Neural cell (in vitro differentiated cells): ENCODE results near the gene USP32. TPM values are rescaled to one million over a fixed set of nuclear protein-coding genes. Genes with fewer than 3 reads are reported as not detected.

Source experiments
- H2AFZ ChIP-seq: fragments of 200-600, 300-800 bp; sonication (generic), shearing (Covaris generic); 2 replicates; pipeline ENCODE4 v1.6.0; 2014; ENCODE audit warnings: low read depth, mild to moderate bottlenecking, antibody characterized with exemption, low read length, moderate library complexity
- H3F3A ChIP-seq: fragments of 200-600 bp; shearing (Covaris generic); 2 replicates; pipeline ENCODE4 v1.6.1; 2016; ENCODE audit warnings: mild to moderate bottlenecking, moderate library complexity, mixed read lengths, antibody characterized with exemption, low read length; ENCODE audit not compliant: insufficient read depth, poor library complexity, severe bottlenecking
- H3K27ac ChIP-seq: fragments of 200-600, 300-800 bp; sonication (generic), shearing (Covaris generic); 2 replicates; pipeline ENCODE4 v1.5.1; 2014; ENCODE audit warnings: mild to moderate bottlenecking, low read length, moderate library complexity
- H3K27me3 ChIP-seq: fragments of 300-800, 200-600 bp; sonication (generic), shearing (Covaris generic); 2 replicates; pipeline ENCODE4 v1.6.0; 2014; ENCODE audit warnings: mild to moderate bottlenecking, low read depth, low read length, moderate library complexity; ENCODE audit not compliant: insufficient read depth
- H3K36me3 ChIP-seq: fragments of 300-800, 200-600 bp; sonication (generic), shearing (Covaris generic); 2 replicates; pipeline ENCODE4 v1.5.1; 2014; ENCODE audit warnings: mild to moderate bottlenecking, antibody characterized with exemption, low read length, moderate library complexity; ENCODE audit not compliant: insufficient read depth
- H3K4me2 ChIP-seq: fragments of 300-800, 200-600 bp; sonication (generic), shearing (Covaris generic); 2 replicates; pipeline ENCODE4 v1.6.0; 2014; ENCODE audit warnings: mild to moderate bottlenecking, low read length
- H3K4me3 ChIP-seq: fragments of 300-800, 200-600 bp; sonication (generic), shearing (Covaris generic); 2 replicates; pipeline ENCODE4 v1.5.1; 2014; ENCODE audit warnings: mild to moderate bottlenecking, low read length, moderate library complexity
- H3K79me2 ChIP-seq: fragments of 200-600 bp; shearing (Covaris generic); replicated peaks from 2 replicates; pipeline ENCODE4 v1.6.0; 2014; ENCODE audit warnings: mild to moderate bottlenecking, low read length, moderate library complexity; ENCODE audit not compliant: insufficient read depth
- H3K9ac ChIP-seq: fragments of 300-800, 200-600 bp; sonication (generic), shearing (Covaris generic); 2 replicates; pipeline ENCODE4 v1.6.1; 2016; ENCODE audit warnings: mild to moderate bottlenecking, low read length, mixed read lengths
- H3K9me2 ChIP-seq: fragments of 200-600 bp; shearing (Covaris generic); 2 replicates; pipeline ENCODE4 v1.6.1; 2016; ENCODE audit warnings: mild to moderate bottlenecking, low read length, mixed read lengths; ENCODE audit not compliant: insufficient read depth
- H3K9me3 ChIP-seq: fragments of 200-600, 300-800 bp; sonication (generic), shearing (Covaris generic); 2 replicates; pipeline ENCODE4 v1.6.1; 2016; ENCODE audit warnings: mild to moderate bottlenecking, mixed run types, low read length, moderate library complexity, mixed read lengths
- H4K20me1 ChIP-seq: fragments of 200-600 bp; shearing (Covaris generic); 2 replicates; pipeline ENCODE4 v1.6.1; 2016; ENCODE audit warnings: mild to moderate bottlenecking, mixed run types; ENCODE audit not compliant: insufficient read depth
- CTCF ChIP-seq: fragments of 450-650 bp; IDR thresholded peaks from 2 replicates; pipeline ENCODE4 v1.5.1; 2014; ENCODE audit warnings: antibody characterized with exemption, mild to moderate bottlenecking, moderate library complexity; ENCODE audit not compliant: poor library complexity, severe bottlenecking
- EP300 ChIP-seq: fragments of 450-650 bp; conservative IDR thresholded peaks from 2 replicates; pipeline ENCODE4 v1.6.1; 2014; ENCODE audit warnings: antibody characterized with exemption, mild to moderate bottlenecking, moderate library complexity; ENCODE audit not compliant: poor library complexity, severe bottlenecking
- EZH2 ChIP-seq: fragments of 200-600, 300-800 bp; shearing (Covaris generic), sonication (generic); IDR thresholded peaks from 2 replicates; pipeline ENCODE4 v1.6.1; 2014; ENCODE audit warnings: antibody characterized with exemption, low read length, borderline replicate concordance, mild to moderate bottlenecking; ENCODE audit not compliant: insufficient read depth, poor library complexity, severe bottlenecking
- MXI1 ChIP-seq: fragments of 450-650 bp; conservative IDR thresholded peaks from 2 replicates; pipeline ENCODE4 v1.6.1; 2014; ENCODE audit warnings: antibody characterized with exemption, mild to moderate bottlenecking; ENCODE audit not compliant: poor library complexity, severe bottlenecking
- POLR2AphosphoS5 ChIP-seq: IDR thresholded peaks from 2 replicates; pipeline ENCODE4 v1.6.1; 2012
- REST ChIP-seq: IDR thresholded peaks from 2 replicates; pipeline ENCODE4 v1.6.1; 2012; ENCODE audit warnings: borderline replicate concordance
- SMC3 ChIP-seq: fragments of 450-650 bp; conservative IDR thresholded peaks from 2 replicates; pipeline ENCODE4 v1.6.1; 2014; ENCODE audit warnings: antibody characterized with exemption, mild to moderate bottlenecking, moderate library complexity; ENCODE audit not compliant: poor library complexity
- TAF1 ChIP-seq: IDR thresholded peaks from 2 replicates; pipeline ENCODE4 v1.6.1; 2012; ENCODE audit warnings: low read depth
- polyA plus RNA-seq: library from polyadenylated mRNA; depleted of rRNA; stranded (reverse); fragments of >200 nt; gene quantifications from 2 replicates; pipeline ENCODE4 v1.2.3, GENCODE V29; 2014

The USP32 gene
- polyA plus RNA-seq, 1 donor from 2014 or later = 25.7 TPM

- Histone ChIP-seq H3F3A (no peaks in the 10 kb centered on the region), H3K4me3 (no peak overlapping the region), H3K79me2 (no peaks in the 10 kb centered on the region), H2AFZ (no peak overlapping the region), H3K36me3 (no peaks in the 10 kb centered on the region), H3K9ac (no peak overlapping the region), H3K9me3 (no peaks in the 10 kb centered on the region), H3K9me2 (no peaks in the 10 kb centered on the region), H3K27me3 (peaks cover 35% of the 10 kb centered on the region), H3K4me2 (no peak overlapping the region), H4K20me1 (no peaks in the 10 kb centered on the region), H3K27ac (no peak overlapping the region)
- TF ChIP-seq SMC3 = no peak
- TF ChIP-seq TAF1 = no peak
- no peak for TF ChIP-seq EZH2
- TF ChIP-seq POLR2AphosphoS5 = no peak
- no peak for TF ChIP-seq MXI1
These were observed 240.6 kb downstream of the USP32 start for GRCh38 chr17:60151355-60151754.

GRCh38 chr17:60149691-60150582 lies 242.0 kb downstream of the USP32 start, which contains the start of gene CA4:
TSS of gene CA4 (plus strand) at chr17:60149973. CDS start at chr17:60150035, 62 bp downstream.
- Histone ChIP-seq H3K4me2 (no peak within 1 kb of the TSS), H3K9me3 (no peaks in the 10 kb centered on the region), H3K4me3 (peak within 1 kb of the TSS; percentile 53), H3K9ac (no peak within 1 kb of the TSS), H4K20me1 (no peaks in the 10 kb centered on the region), H3K79me2 (no peaks in the 10 kb centered on the region), H3K9me2 (no peaks in the 10 kb centered on the region), H3K27me3 (peaks cover 35% of the 10 kb centered on the region), H3K27ac (no peak within 1 kb of the TSS), H3F3A (no peaks in the 10 kb centered on the region), H2AFZ (no peak within 1 kb of the TSS), H3K36me3 (no peaks in the 10 kb centered on the region)
- TF ChIP-seq REST (no peak), EZH2 (no peak), EP300 (no peak), CTCF (no peak)
